HL-60 (cell line): ENCODE data around the gene FAN1.

Experiments
- GABPA ChIP-seq: IDR thresholded peaks from 2 replicates; pipeline ENCODE4 v1.6.1; 2012; ENCODE audit warnings: low read depth
- POLR2AphosphoS5 ChIP-seq: IDR thresholded peaks from 2 replicates; pipeline ENCODE4 v1.6.1; 2012; ENCODE audit warnings: low read depth
- TF ChIP-seq, protein P1 (sequence below): IDR thresholded peaks from one replicate; pipeline ENCODE4 v1.5.1; 2011; ENCODE audit warnings: low read length, control low read depth, inconsistent platforms; ENCODE audit not compliant: insufficient read depth

DNA sequence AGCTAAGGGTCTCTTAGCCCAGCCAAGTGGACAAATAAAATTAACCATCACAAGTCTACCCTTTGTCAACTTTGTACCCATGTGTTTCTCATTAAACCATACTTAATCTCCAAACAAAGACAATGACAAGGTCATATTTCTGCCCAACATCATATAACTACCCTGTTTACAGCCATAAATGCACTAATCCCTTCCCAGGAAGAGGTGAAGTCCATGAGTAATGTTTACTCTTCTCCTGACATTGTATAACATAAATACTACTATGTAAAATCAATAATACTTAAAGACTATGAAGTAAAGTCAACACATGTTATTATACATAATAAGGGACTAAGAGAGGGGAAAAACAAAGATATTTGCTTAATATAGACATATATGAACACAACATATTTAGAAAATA lies 38.5 kb upstream of the FAN1 start:
- TF ChIP-seq POLR2AphosphoS5: no peak
- TF ChIP-seq GABPA: no peak
- TF ChIP-seq, protein P1, sequence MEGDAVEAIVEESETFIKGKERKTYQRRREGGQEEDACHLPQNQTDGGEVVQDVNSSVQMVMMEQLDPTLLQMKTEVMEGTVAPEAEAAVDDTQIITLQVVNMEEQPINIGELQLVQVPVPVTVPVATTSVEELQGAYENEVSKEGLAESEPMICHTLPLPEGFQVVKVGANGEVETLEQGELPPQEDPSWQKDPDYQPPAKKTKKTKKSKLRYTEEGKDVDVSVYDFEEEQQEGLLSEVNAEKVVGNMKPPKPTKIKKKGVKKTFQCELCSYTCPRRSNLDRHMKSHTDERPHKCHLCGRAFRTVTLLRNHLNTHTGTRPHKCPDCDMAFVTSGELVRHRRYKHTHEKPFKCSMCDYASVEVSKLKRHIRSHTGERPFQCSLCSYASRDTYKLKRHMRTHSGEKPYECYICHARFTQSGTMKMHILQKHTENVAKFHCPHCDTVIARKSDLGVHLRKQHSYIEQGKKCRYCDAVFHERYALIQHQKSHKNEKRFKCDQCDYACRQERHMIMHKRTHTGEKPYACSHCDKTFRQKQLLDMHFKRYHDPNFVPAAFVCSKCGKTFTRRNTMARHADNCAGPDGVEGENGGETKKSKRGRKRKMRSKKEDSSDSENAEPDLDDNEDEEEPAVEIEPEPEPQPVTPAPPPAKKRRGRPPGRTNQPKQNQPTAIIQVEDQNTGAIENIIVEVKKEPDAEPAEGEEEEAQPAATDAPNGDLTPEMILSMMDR: no peak
